ENCODE data around the gene SOBP.
"Not testable (repeated sequence)": the region's sequence is repeated elsewhere in the genome, so short reads cannot be mapped to it uniquely, and the experiment has no call there.

The SOBP gene

GRCh38 chr6:107488875-107489635 lies 862 bp upstream of the SOBP start:
- peak; percentile 19 for DNase-seq

- DNase-seq = no peak
These were observed 735 bp downstream of the SOBP start for GRCh38 chr6:107490566-107491137.

- peak; percentile 19 for DNase-seq
These were observed 1.3 kb downstream of the SOBP start for GRCh38 chr6:107491138-107491609.

GRCh38 chr6:107491760-107492660 lies 2.1 kb downstream of the SOBP start:
- DNase-seq = no peak

GRCh38 chr6:107493158-107494057 lies 3.5 kb downstream of the SOBP start:
- no peak for DNase-seq

GRCh38 chr6:107495196-107495643 lies 5.3 kb downstream of the SOBP start:
- DNase-seq = no peak

GRCh38 chr6:107495971-107496370 lies 6.1 kb downstream of the SOBP start:
- DNase-seq = no peak

- DNase-seq = no peak
These were observed 7.2 kb downstream of the SOBP start for GRCh38 chr6:107496892-107497684.

- no peak for DNase-seq
These were observed 14.5 kb downstream of the SOBP start for GRCh38 chr6:107504270-107505026.

GRCh38 chr6:107506145-107506544 lies 16.2 kb downstream of the SOBP start:
- no peak for DNase-seq

- DNase-seq = no peak
These were observed 19.6 kb downstream of the SOBP start for GRCh38 chr6:107509506-107509905.

GRCh38 chr6:107510108-107510507 lies 20.2 kb downstream of the SOBP start:
- DNase-seq = no peak

GRCh38 chr6:107511511-107511993 lies 21.6 kb downstream of the SOBP start:
- no peak for DNase-seq

- DNase-seq = no peak
These were observed 23.3 kb downstream of the SOBP start for GRCh38 chr6:107513214-107513613.

GRCh38 chr6:107515955-107516354 lies 26.0 kb downstream of the SOBP start:
- DNase-seq = no peak

- DNase-seq = no peak
These were observed 27.4 kb downstream of the SOBP start for GRCh38 chr6:107517274-107517673.

GRCh38 chr6:107519224-107519623 lies 29.3 kb downstream of the SOBP start:
- DNase-seq = not testable (repeated sequence)

GRCh38 chr6:107520706-107521105 lies 30.8 kb downstream of the SOBP start:
- not testable (repeated sequence) for DNase-seq

- DNase-seq = no peak
These were observed 33.3 kb downstream of the SOBP start for GRCh38 chr6:107523054-107523791.

GRCh38 chr6:107523794-107524193 lies 33.9 kb downstream of the SOBP start:
- DNase-seq = no peak
